ENCODE measurements around the gene ELANE.

ELANE gene

DNA sequence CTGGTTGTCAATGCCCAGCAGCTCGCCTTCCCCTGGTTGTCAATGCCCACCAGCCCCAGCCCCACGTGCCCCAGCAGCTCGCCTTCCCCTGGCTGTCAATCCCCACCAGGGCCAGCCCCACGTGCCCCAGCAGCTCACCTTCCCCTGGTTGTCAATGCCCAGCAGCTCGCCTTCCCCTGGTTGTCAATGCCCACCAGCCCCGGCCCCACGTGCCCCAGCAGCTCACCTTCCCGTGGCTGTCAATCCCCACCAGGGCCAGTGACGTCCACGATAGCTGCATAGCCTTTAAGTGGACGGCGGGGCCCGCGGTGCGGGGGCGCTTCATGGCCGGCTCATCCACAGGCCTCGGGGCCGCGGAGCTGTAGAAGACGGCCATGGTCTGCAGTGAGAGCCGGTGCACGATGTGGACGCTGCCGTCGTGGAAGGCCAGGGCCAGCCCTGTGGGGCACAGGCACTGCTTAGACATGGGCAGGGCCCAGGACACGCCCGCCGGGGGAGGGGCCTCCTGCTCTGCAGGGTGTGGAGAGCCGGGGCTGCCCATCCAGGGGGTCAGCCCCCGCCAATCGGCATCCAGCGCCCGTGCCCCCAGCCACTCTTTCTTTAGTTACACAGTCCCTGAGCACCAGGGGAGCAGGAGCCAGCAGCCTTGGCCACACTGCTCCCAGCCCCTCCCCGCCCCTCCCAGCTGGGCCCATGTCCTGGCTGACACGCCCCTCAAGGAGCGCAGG is 27.8 kb downstream of the ELANE start:
- Histone ChIP-seq H3K27me3 (ENCODE audit: insufficient read depth, poor library complexity, severe bottlenecking) (no peaks in the 10 kb centered on the region), H3K27ac (replicated peaks) (no peak overlapping the region), H3K4me3 (replicated peaks; ENCODE audit: insufficient read depth, low read length) (no peak overlapping the region)
- DNase-seq (ENCODE audit: low read depth in 1 of 2, low spot score in 1 of 2): no peak
- TF ChIP-seq GABPA (IDR thresholded peaks at IDR 0.05; ENCODE audit: low read depth) (no peak), SPI1 (IDR thresholded peaks at IDR 0.05; ENCODE audit: borderline replicate concordance, low read depth) (no peak), POLR2AphosphoS5 (IDR thresholded peaks at IDR 0.05; ENCODE audit: low read depth) (no peak)
- TF ChIP-seq, protein P1, sequence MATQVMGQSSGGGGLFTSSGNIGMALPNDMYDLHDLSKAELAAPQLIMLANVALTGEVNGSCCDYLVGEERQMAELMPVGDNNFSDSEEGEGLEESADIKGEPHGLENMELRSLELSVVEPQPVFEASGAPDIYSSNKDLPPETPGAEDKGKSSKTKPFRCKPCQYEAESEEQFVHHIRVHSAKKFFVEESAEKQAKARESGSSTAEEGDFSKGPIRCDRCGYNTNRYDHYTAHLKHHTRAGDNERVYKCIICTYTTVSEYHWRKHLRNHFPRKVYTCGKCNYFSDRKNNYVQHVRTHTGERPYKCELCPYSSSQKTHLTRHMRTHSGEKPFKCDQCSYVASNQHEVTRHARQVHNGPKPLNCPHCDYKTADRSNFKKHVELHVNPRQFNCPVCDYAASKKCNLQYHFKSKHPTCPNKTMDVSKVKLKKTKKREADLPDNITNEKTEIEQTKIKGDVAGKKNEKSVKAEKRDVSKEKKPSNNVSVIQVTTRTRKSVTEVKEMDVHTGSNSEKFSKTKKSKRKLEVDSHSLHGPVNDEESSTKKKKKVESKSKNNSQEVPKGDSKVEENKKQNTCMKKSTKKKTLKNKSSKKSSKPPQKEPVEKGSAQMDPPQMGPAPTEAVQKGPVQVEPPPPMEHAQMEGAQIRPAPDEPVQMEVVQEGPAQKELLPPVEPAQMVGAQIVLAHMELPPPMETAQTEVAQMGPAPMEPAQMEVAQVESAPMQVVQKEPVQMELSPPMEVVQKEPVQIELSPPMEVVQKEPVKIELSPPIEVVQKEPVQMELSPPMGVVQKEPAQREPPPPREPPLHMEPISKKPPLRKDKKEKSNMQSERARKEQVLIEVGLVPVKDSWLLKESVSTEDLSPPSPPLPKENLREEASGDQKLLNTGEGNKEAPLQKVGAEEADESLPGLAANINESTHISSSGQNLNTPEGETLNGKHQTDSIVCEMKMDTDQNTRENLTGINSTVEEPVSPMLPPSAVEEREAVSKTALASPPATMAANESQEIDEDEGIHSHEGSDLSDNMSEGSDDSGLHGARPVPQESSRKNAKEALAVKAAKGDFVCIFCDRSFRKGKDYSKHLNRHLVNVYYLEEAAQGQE (IDR thresholded peaks at IDR 0.05; ENCODE audit: insufficient replicate concordance, low read depth): no peak
- TF ChIP-seq, protein P2, sequence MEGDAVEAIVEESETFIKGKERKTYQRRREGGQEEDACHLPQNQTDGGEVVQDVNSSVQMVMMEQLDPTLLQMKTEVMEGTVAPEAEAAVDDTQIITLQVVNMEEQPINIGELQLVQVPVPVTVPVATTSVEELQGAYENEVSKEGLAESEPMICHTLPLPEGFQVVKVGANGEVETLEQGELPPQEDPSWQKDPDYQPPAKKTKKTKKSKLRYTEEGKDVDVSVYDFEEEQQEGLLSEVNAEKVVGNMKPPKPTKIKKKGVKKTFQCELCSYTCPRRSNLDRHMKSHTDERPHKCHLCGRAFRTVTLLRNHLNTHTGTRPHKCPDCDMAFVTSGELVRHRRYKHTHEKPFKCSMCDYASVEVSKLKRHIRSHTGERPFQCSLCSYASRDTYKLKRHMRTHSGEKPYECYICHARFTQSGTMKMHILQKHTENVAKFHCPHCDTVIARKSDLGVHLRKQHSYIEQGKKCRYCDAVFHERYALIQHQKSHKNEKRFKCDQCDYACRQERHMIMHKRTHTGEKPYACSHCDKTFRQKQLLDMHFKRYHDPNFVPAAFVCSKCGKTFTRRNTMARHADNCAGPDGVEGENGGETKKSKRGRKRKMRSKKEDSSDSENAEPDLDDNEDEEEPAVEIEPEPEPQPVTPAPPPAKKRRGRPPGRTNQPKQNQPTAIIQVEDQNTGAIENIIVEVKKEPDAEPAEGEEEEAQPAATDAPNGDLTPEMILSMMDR (IDR thresholded peaks at IDR 0.05; ENCODE audit: insufficient read depth, low read length): no peak

DNA sequence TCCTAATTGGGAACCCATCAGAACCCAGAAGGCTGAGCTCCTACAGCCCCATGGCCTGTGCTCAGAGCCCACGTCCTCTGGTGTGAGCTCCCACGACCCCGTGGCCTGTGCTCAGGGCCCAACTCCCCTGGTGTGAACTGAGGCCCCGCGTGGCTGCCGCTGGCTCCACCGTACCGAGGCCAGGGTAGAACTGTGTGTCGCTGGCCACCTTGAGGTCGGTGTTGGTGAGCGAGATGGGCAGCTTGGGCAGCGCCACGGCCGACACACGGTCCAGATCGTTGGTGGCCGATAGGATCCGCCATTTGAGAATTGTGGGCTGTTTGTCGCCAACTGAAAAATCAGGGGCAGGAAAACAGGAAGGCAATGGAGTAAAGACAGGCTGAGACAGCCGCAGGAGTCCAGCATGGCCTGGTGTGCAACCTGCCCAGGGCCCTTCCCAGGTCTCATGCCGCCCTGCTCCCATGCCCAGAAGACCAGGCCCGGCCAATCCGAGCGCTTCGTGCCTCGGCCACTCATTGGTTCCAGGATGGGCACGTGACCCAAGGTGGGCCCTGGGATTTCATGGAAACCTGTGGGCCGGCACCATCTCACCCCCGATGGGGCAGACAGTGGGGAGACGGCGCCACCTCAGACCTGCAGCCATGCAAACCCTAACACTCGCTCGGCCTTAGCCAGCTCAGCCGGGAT is 29.4 kb downstream of the ELANE start:
- Histone ChIP-seq H3K4me3 (replicated peaks; ENCODE audit: insufficient read depth, low read length) (no peak overlapping the region), H3K27ac (replicated peaks) (no peak overlapping the region), H3K27me3 (ENCODE audit: insufficient read depth, poor library complexity, severe bottlenecking) (no peaks in the 10 kb centered on the region)
- TF ChIP-seq GABPA (IDR thresholded peaks at IDR 0.05; ENCODE audit: low read depth) (no peak), POLR2AphosphoS5 (IDR thresholded peaks at IDR 0.05; ENCODE audit: low read depth) (no peak), SPI1 (IDR thresholded peaks at IDR 0.05; ENCODE audit: borderline replicate concordance, low read depth) (no peak)
- TF ChIP-seq, protein P1 (IDR thresholded peaks at IDR 0.05; ENCODE audit: insufficient replicate concordance, low read depth): no peak
- TF ChIP-seq, protein P2 (IDR thresholded peaks at IDR 0.05; ENCODE audit: insufficient read depth, low read length): no peak
- DNase-seq (ENCODE audit: low read depth in 1 of 2, low spot score in 1 of 2): no peak

DNA sequence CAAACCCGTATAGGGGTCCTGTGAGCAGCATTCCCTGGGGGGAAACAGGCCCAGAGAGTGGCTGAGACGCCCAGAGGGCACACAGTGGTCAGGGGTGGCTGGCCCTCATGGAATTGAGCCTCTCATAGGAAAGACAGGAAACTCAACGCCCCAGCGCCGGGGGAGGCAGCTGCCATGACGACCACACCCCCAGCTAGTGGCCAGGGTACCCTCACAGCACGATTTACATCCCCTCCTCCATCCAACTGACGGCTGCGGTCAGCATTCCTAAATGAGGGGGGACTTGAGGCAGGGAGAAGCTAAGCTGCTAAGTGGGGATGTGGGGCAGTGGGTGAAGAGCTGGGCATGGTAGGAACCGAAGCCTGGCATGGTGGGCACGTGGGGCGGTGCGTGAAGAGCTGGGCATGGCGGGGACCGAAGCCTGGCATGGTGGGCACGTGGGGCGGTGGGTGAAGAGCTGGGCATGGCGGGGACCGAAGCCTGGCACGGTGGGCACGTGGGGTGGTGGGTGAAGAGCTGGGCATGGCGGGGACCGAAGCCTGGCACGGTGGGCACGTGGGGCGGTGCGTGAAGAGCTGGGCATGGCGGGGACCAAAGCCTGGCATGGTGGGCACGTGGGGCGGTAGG is 30.9 kb downstream of the ELANE start:
- Histone ChIP-seq H3K27me3 (ENCODE audit: insufficient read depth, poor library complexity, severe bottlenecking) (no peaks in the 10 kb centered on the region), H3K4me3 (replicated peaks; ENCODE audit: insufficient read depth, low read length) (no peak overlapping the region), H3K27ac (replicated peaks) (no peak overlapping the region)
- TF ChIP-seq, protein P2 (IDR thresholded peaks at IDR 0.05; ENCODE audit: insufficient read depth, low read length): no peak
- TF ChIP-seq SPI1 (IDR thresholded peaks at IDR 0.05; ENCODE audit: borderline replicate concordance, low read depth) (no peak), POLR2AphosphoS5 (IDR thresholded peaks at IDR 0.05; ENCODE audit: low read depth) (no peak), GABPA (IDR thresholded peaks at IDR 0.05; ENCODE audit: low read depth) (no peak)
- TF ChIP-seq, protein P1 (IDR thresholded peaks at IDR 0.05; ENCODE audit: insufficient replicate concordance, low read depth): no peak
- DNase-seq (ENCODE audit: low read depth in 1 of 2, low spot score in 1 of 2): no peak
